ENCODE measurements around the gene CNOT2.

The CNOT2 gene

GRCh38 chr12:70236990-70237389, 6.2 kb upstream of the CNOT2 start:
- peaks cover 10 to 31% (median 28%) of the 10 kb centered on the region in 3 donors for H3K36me3 ChIP-seq

GRCh38 chr12:70240673-70241072, 2.6 kb upstream of the CNOT2 start:
- no peak for TF ChIP-seq CTCF (IDR thresholded peaks at IDR 0.05)
- Histone ChIP-seq H3K27ac (no peak overlapping the region), H3K27me3 (no peaks in the 10 kb centered on the region), H3K36me3 (peaks cover 10 to 31% (median 28%) of the 10 kb centered on the region in 3 donors), H3K4me1 (peaks cover 0 to 37% (median 7%) of the 10 kb centered on the region in 4 donors), H3K4me3 (no peak overlapping the region), H3K9me3 (no peaks in the 10 kb centered on the region)
- no peak for DNase-seq
- intact Hi-C loops (cut with DNase I; ENCODE audit: low total_unique reads), result no loop called here

More at GRCh38 chr12:70236990-70237389, 6.2 kb upstream of the CNOT2 start:
- DNase-seq, result no peak
- intact Hi-C loops (cut with DNase I; ENCODE audit: low total_unique reads), result no loop called here
- no peak for TF ChIP-seq CTCF (IDR thresholded peaks at IDR 0.05)
- no peak overlapping the region for H3K4me3 ChIP-seq
- no peaks in the 10 kb centered on the region for H3K9me3 ChIP-seq
- H3K27me3 ChIP-seq, result no peaks in the 10 kb centered on the region
- H3K27ac ChIP-seq, result no peak overlapping the region
- peaks cover 0 to 19% (median 0%) of the 10 kb centered on the region in 4 donors for H3K4me1 ChIP-seq

- Histone ChIP-seq H3K27ac (peak overlapping the region; percentile 91 to 97), H3K4me3 (peak overlapping the region; percentile 67 to 96)
- intact Hi-C loops (cut with DNase I; ENCODE audit: low total_unique reads), result no loop called here
Measured at GRCh38 chr12:70241845-70242244, 1.4 kb upstream of the CNOT2 start.

GRCh38 chr12:70243510-70244371, 508 bp downstream of the CNOT2 start:
- Histone ChIP-seq H3K9me3 (no peaks in the 10 kb centered on the region), H3K36me3 (peaks cover 10 to 15% (median 12%) of the 10 kb centered on the region in 3 donors), H3K27me3 (no peaks in the 10 kb centered on the region), H3K4me1 (peaks cover 0 to 67% (median 22%) of the 10 kb centered on the region in 4 donors), H3K27ac (peak overlapping the region; percentile 91 to 97), H3K4me3 (peak overlapping the region; percentile 67 to 96)
- DNase-seq, result peak; percentile 67 to 86
- TF ChIP-seq CTCF (IDR thresholded peaks at IDR 0.05), result no peak
- intact Hi-C loops (cut with DNase I; ENCODE audit: low total_unique reads), result no loop called here

More at GRCh38 chr12:70241845-70242244, 1.4 kb upstream of the CNOT2 start:
- no peaks in the 10 kb centered on the region for H3K9me3 ChIP-seq
- H3K27me3 ChIP-seq, result no peaks in the 10 kb centered on the region
- no peak for TF ChIP-seq CTCF (IDR thresholded peaks at IDR 0.05)
- H3K36me3 ChIP-seq, result peaks cover 10 to 29% (median 26%) of the 10 kb centered on the region in 3 donors
- H3K4me1 ChIP-seq, result peaks cover 0 to 48% (median 12%) of the 10 kb centered on the region in 4 donors
- no peak for DNase-seq

GRCh38 chr12:70244409-70244808, 1.2 kb downstream of the CNOT2 start:
- intact Hi-C loops (cut with DNase I; ENCODE audit: low total_unique reads), result no loop called here
- peaks cover 9 to 10% (median 10%) of the 10 kb centered on the region in 3 donors for H3K36me3 ChIP-seq

More at GRCh38 chr12:70244409-70244808, 1.2 kb downstream of the CNOT2 start:
- peak overlapping the region; percentile 91 to 97 for H3K27ac ChIP-seq
- H3K27me3 ChIP-seq, result no peaks in the 10 kb centered on the region
- H3K4me3 ChIP-seq, result peak overlapping the region; percentile 67 to 96
- no peaks in the 10 kb centered on the region for H3K9me3 ChIP-seq
- no peak for TF ChIP-seq CTCF (IDR thresholded peaks at IDR 0.05)
- H3K4me1 ChIP-seq, result peaks cover 0 to 74% (median 24%) of the 10 kb centered on the region in 4 donors
- DNase-seq, result no peak

Data from tibial artery (tissue), 4 donors.